GM10266 (cell line): ENCODE data around the gene FSCB.

Source experiments
- DNase-seq: peaks from one replicate; pipeline ENCODE4 v3.0.0; 2012; ENCODE audit errors: extremely low spot score
- CTCF ChIP-seq: IDR thresholded peaks from 2 replicates; pipeline ENCODE4 v1.5.1; 2012; ENCODE audit warnings: mild to moderate bottlenecking, low read depth; ENCODE audit not compliant: control insufficient read depth, insufficient read depth; ENCODE audit errors: missing control alignments

The FSCB gene

GRCh38 chr14:44508834-44509233 is 1.8 kb upstream of the FSCB start:
- no peak for TF ChIP-seq CTCF
- no peak for DNase-seq

GRCh38 chr14:44505588-44505987 is 1.5 kb downstream of the FSCB start:
- DNase-seq, result no peak
- no peak for TF ChIP-seq CTCF

GRCh38 chr14:44497148-44497547 is 9.9 kb downstream of the FSCB start:
- DNase-seq, result no peak
- TF ChIP-seq CTCF, result no peak

GRCh38 chr14:44494137-44494536 is 12.9 kb downstream of the FSCB start:
- TF ChIP-seq CTCF, result no peak
- DNase-seq, result no peak

- TF ChIP-seq CTCF, result no peak
- no peak for DNase-seq
These were observed 16.1 kb downstream of the FSCB start for GRCh38 chr14:44490966-44491365.

- DNase-seq, result no peak
- TF ChIP-seq CTCF, result no peak
These were observed 29.1 kb downstream of the FSCB start for GRCh38 chr14:44477953-44478352.

- no peak for DNase-seq
- TF ChIP-seq CTCF, result no peak
These were observed 38.3 kb downstream of the FSCB start for GRCh38 chr14:44468771-44469170.
